Adrenal gland (tissue), 5 donors: ENCODE data around the gene FAM117B.

Experiments used
- POLR2A ChIP-seq, 2 donors: fragments of 450-650 bp; IDR thresholded peaks; one replicate each; pipeline ENCODE4 v1.6.1; 2017; ENCODE audit warnings: antibody characterized with exemption in 2 of 2, mild to moderate bottlenecking in 2 of 2, moderate library complexity in 1 of 2
- TF ChIP-seq, protein P1 (sequence below), 6 experiments: fragments of 450-650 bp in 4 of 6; fragments of 200-600 bp in 2 of 6; sonication (generic) in 1 of 6; IDR thresholded peaks; 1 replicate in 5 of 6; 2 replicates in 1 of 6; pipeline versions ENCODE4 v1.5.1 to v1.8.0; 2016 to 2021; ENCODE audit warnings: antibody characterized with exemption in 6 of 6, mild to moderate bottlenecking in 2 of 6, moderate library complexity in 1 of 6
- donor health status: DM: no; HTN: no; CAD: no.

DNA sequence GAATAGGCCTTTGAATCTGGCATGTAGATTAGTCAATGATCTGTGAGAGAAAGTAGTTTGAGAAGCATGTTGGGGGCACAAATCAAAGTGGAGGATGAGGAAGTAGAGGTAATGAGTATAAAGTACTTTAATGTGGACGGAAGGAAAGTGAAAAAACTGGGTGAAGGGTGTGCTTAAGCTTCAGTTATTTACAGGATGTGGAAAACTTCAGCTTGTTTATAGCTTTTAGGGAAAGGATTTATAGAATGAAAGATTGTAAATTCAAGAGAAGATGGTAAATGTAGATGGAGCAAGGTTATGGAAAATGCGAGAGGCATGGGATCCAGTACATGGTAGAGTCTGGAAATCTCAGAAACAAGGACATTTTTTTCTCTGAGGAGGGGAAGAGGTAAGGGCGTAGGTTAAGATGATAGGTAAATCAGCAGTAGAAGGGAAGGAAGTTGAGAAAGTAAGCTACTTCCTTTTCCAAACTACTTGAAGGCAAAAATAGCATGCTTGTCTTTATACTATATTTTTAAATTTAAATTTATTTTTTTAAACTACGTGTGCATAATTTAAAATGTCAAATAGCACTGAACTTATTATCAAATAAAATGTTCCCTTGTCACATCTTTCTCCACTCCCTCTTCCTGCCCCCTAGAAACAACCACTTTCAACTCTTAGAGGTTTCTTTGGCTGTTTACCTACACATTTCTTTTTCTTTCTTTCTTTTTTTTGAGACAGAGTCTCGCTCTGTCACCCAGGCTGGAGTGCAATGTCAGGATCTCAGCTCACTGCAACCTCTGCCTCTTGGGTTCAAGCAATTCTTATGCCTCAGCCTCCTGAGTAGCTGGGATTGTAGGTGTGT lies 8.5 kb downstream of the FAM117B start:
- TF ChIP-seq, protein P1, sequence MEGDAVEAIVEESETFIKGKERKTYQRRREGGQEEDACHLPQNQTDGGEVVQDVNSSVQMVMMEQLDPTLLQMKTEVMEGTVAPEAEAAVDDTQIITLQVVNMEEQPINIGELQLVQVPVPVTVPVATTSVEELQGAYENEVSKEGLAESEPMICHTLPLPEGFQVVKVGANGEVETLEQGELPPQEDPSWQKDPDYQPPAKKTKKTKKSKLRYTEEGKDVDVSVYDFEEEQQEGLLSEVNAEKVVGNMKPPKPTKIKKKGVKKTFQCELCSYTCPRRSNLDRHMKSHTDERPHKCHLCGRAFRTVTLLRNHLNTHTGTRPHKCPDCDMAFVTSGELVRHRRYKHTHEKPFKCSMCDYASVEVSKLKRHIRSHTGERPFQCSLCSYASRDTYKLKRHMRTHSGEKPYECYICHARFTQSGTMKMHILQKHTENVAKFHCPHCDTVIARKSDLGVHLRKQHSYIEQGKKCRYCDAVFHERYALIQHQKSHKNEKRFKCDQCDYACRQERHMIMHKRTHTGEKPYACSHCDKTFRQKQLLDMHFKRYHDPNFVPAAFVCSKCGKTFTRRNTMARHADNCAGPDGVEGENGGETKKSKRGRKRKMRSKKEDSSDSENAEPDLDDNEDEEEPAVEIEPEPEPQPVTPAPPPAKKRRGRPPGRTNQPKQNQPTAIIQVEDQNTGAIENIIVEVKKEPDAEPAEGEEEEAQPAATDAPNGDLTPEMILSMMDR (IDR thresholded peaks at IDR 0.05), result no peak
- TF ChIP-seq POLR2A (IDR thresholded peaks at IDR 0.05), result no peak
